HepG2 (cell line): ENCODE results near the gene PRKAR2B. TPM values are rescaled to one million over a fixed set of nuclear protein-coding genes. Genes with fewer than 3 reads are reported as not detected.

Experiments
- ATAC-seq: fragments of 200-7000 bp; cut with Tn5 transposase; 3 replicates; pipeline ENCODE4 v1.9.1; 2020; ENCODE audit warnings: mild to moderate bottlenecking, moderate library complexity
- BruUV-seq: library from RNA; stranded (reverse); fragments of 400-500 nt; replicated peaks from 2 replicates; lab custom pipeline; 2021; lab: Mats Ljungman, UMichigan
- CTCF ChIA-PET: fragments of 300-600 bp; formaldehyde crosslinking; extraction: SDS; loops from one replicate; lab custom pipeline; 2021; ENCODE audit warnings: low total read pairs, inconsistent platforms, low intra/inter-chr PET ratio; lab: Yijun Ruan, JAX
- POLR2A ChIA-PET: fragments of 350-600 bp; sonication (Branson Sonifier 250); formaldehyde crosslinking; loops from one replicate; lab custom pipeline; 2020; ENCODE audit warnings: antibody characterized with exemption, inconsistent platforms; lab: Yijun Ruan, JAX
- DNase-seq: peaks from one replicate; pipeline ENCODE4 v3.0.0-alpha.2; 2015; ENCODE audit warnings: low spot score
- FAIRE-seq: peaks from 3 replicates; lab custom pipeline; 2011; peaks lifted over from hg19 to GRCh38; lab: Jason Lieb, UNC
- H2AFZ ChIP-seq: one replicate; pipeline ENCODE4 v1.6.1; 2011; ENCODE audit warnings: low read length, inconsistent platforms
- H3K27ac ChIP-seq: fragments of 300-600 bp; 3 replicates; pipeline ENCODE4 v1.8.0; 2011; ENCODE audit warnings: mixed run types, mild to moderate bottlenecking, mixed read lengths, low read length, inconsistent platforms; ENCODE audit not compliant: insufficient read depth; ENCODE audit errors: extremely low read length
- H3K27me3 ChIP-seq, 2 experiments: fragments of 200-600 bp in 1 of 2; 2 replicates in 1 of 2; 3 replicates in 1 of 2; pipeline versions ENCODE4 v1.6.0 to v1.8.0; 2011; ENCODE audit warnings: low read length in 2 of 2, mild to moderate bottlenecking in 2 of 2, moderate library complexity in 2 of 2, inconsistent platforms in 1 of 2; ENCODE audit not compliant: insufficient read depth in 2 of 2, control insufficient read depth in 1 of 2
- H3K36me3 ChIP-seq, 2 experiments: fragments of 200-600 bp in 1 of 2; replicated peaks in 1 of 2; 2 replicates in 1 of 2; 3 replicates in 1 of 2; pipeline versions ENCODE4 v1.5.1 to v1.8.0; 2011; ENCODE audit warnings: low read length in 2 of 2, inconsistent platforms in 1 of 2; ENCODE audit not compliant: insufficient read depth in 2 of 2, control insufficient read depth in 1 of 2
- H3K4me1 ChIP-seq: 2 replicates; pipeline ENCODE4 v1.5.1; 2012; ENCODE audit warnings: low read length, inconsistent platforms; ENCODE audit not compliant: insufficient read depth
- H3K4me2 ChIP-seq: 2 replicates; pipeline ENCODE4 v1.6.0; 2011; ENCODE audit warnings: low read depth, low read length, inconsistent platforms
- H3K4me3 ChIP-seq, 3 experiments: fragments of 200-600 bp in 1 of 3; sonication (generic), shearing (Covaris generic) in 1 of 3; replicated peaks in 1 of 3; 2 replicates each; pipeline ENCODE4 v1.5.1; 2011 to 2016; ENCODE audit warnings: low read length in 3 of 3, inconsistent platforms in 2 of 3, low read depth in 2 of 3, mild to moderate bottlenecking in 2 of 3, control low read depth in 1 of 3, mixed read lengths in 1 of 3; ENCODE audit not compliant: insufficient read depth in 1 of 3
- H3K79me2 ChIP-seq: one replicate; pipeline ENCODE4 v1.6.1; 2011; ENCODE audit warnings: low read length, inconsistent platforms; ENCODE audit not compliant: insufficient read depth
- H3K9ac ChIP-seq: 2 replicates; pipeline ENCODE4 v1.6.0; 2011; ENCODE audit warnings: mild to moderate bottlenecking, low read depth, low read length, inconsistent platforms; ENCODE audit not compliant: insufficient read depth
- H3K9me3 ChIP-seq: 2 replicates; pipeline ENCODE4 v1.5.1; 2012; ENCODE audit warnings: mild to moderate bottlenecking, low read length
- H4K20me1 ChIP-seq: 2 replicates; pipeline ENCODE4 v1.6.0; 2011; ENCODE audit warnings: inconsistent platforms, mild to moderate bottlenecking, low read length, moderate library complexity; ENCODE audit not compliant: insufficient read depth
- MED13 ChIP-seq: sonication (generic); formaldehyde crosslinking; IDR thresholded peaks from 2 replicates; pipeline ENCODE4 v1.5.0; 2020; ENCODE audit warnings: missing genetic modification reagents
- PCBP2 ChIP-seq: fragments of 200-400 bp; formaldehyde crosslinking; optimal IDR thresholded peaks from 2 replicates; pipeline ENCODE3; 2018; ENCODE audit warnings: low read length, low read depth; ENCODE audit not compliant: poor library complexity, severe bottlenecking
- RBFOX2 ChIP-seq: fragments of 200-400 bp; formaldehyde crosslinking; IDR thresholded peaks from 2 replicates; pipeline ENCODE4 v1.6.1; 2017; ENCODE audit warnings: low read depth, mild to moderate bottlenecking, low read length
- RFX1 ChIP-seq: fragments of 450-650 bp; IDR thresholded peaks from 2 replicates; pipeline ENCODE4 v1.6.1; 2017
- SNRNP70 ChIP-seq: fragments of 200-400 bp; formaldehyde crosslinking; IDR thresholded peaks from 2 replicates; pipeline ENCODE4 v1.6.1; 2017; ENCODE audit warnings: mild to moderate bottlenecking, low read depth, low read length, moderate library complexity
- ZFP62 ChIP-seq: sonication (generic); formaldehyde crosslinking; IDR thresholded peaks from 2 replicates; pipeline ENCODE4 v1.4.0; 2020; ENCODE audit warnings: missing genetic modification reagents
- ZNF317 ChIP-seq: sonication (generic); formaldehyde crosslinking; IDR thresholded peaks from 2 replicates; pipeline ENCODE4 v1.5.0; 2020; ENCODE audit warnings: mild to moderate bottlenecking, missing genetic modification reagents
- ZNF503 ChIP-seq: sonication (generic); formaldehyde crosslinking; IDR thresholded peaks from 2 replicates; pipeline ENCODE4 v1.4.0; 2020; ENCODE audit warnings: missing genetic modification reagents
- ZNF562 ChIP-seq: sonication (generic); formaldehyde crosslinking; IDR thresholded peaks from 2 replicates; pipeline ENCODE4 v1.8.0; 2022; ENCODE audit warnings: missing genetic modification reagents, borderline replicate concordance
- ZNF724P ChIP-seq: sonication (generic); formaldehyde crosslinking; IDR thresholded peaks from 2 replicates; pipeline ENCODE4 v1.8.0; 2022; ENCODE audit warnings: missing genetic modification reagents, borderline replicate concordance
- ZNF792 ChIP-seq: IDR thresholded peaks from 2 replicates; pipeline ENCODE4 v1.6.1; 2016
- WGBS: methylation state at CpG from one replicate; pipeline ENCODE4 v1.1.6; 2017; ENCODE audit warnings: low lambda C conversion rate; 5-methylcytosine and 5-hydroxymethylcytosine counted together
- in situ Hi-C: cut with HindIII; loops from 2 replicates; pipeline ENCODE4 v1.10.0; 2017; ENCODE audit warnings: low pct_unique_long_range_greater_than_20kb; ENCODE audit not compliant: extremely low pct_ligation_motif_present
- intact Hi-C: fragments of 100-400 bp; cut with micrococcal nuclease; formaldehyde crosslinking; loops from one replicate; pipeline ENCODE4 v1.10.0; 2022; ENCODE audit not compliant: unreplicated experiment
- polyA plus RNA-seq, 8 experiments: library from polyadenylated mRNA; depleted of rRNA in 3 of 8; stranded (reverse) in 7 of 8; unstranded in 1 of 8; fragments of >200 nt; fragmentation: Illumina TruSeq in 4 of 8; extraction: Trizol in 4 of 8; gene quantifications; 2 replicates each; pipeline versions ENCODE4 v1.2.1 to v1.2.3, GENCODE V29; 2011 to 2016; ENCODE audit warnings: low read depth in 4 of 8, missing spikeins in 1 of 8, mixed read lengths in 1 of 8; ENCODE audit not compliant: insufficient read depth in 1 of 8
- total RNA-seq, 5 experiments: library from RNA; depleted of rRNA; stranded (reverse); fragments of >200 nt; fragmentation: Illumina TruSeq; extraction: Trizol; gene quantifications; 2 replicates each; pipeline ENCODE4 v1.2.3, GENCODE V29; 2016; ENCODE audit warnings: low read depth in 1 of 5
- TF ChIP-seq, protein P1 (sequence below): sonication (generic); formaldehyde crosslinking; IDR thresholded peaks from 2 replicates; pipeline ENCODE4 v1.4.0; 2020; ENCODE audit warnings: mild to moderate bottlenecking, missing genetic modification reagents

The PRKAR2B gene
- total and polyA plus RNA-seq, 2 of the 13 experiments (the other 11 are each of a cell fraction or from before 2014, with no cell fraction given): not detected

- 42% methylated on average over 6 of the region's 6 CpGs for WGBS
- no peak for FAIRE-seq
- no peak for ATAC-seq
- no peak for TF ChIP-seq MED13 (CRISPR knock-in tag)
- TF ChIP-seq RBFOX2: no peak
- TF ChIP-seq ZNF317 (CRISPR knock-in tag): no peak
- no peak for TF ChIP-seq ZNF792 (CRISPR knock-in tag)
- no peak for TF ChIP-seq ZFP62 (CRISPR knock-in tag)
- no peak for TF ChIP-seq SNRNP70
- TF ChIP-seq, protein P1, sequence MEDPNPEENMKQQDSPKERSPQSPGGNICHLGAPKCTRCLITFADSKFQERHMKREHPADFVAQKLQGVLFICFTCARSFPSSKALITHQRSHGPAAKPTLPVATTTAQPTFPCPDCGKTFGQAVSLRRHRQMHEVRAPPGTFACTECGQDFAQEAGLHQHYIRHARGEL (CRISPR knock-in tag): no peak
- TF ChIP-seq ZNF562 (CRISPR knock-in tag): no peak
- no peak for TF ChIP-seq ZNF724P (CRISPR knock-in tag)
- Histone ChIP-seq H3K27me3 (no peaks in the 10 kb centered on the region), H3K9me3 (no peaks in the 10 kb centered on the region), H3K4me3 (no peak overlapping the region), H3K36me3 (no peaks in the 10 kb centered on the region), H2AFZ (no peak overlapping the region), H3K27ac (no peak overlapping the region), H3K9ac (no peak overlapping the region), H3K79me2 (no peaks in the 10 kb centered on the region), H3K4me1 (no peaks in the 10 kb centered on the region), H4K20me1 (no peaks in the 10 kb centered on the region), H3K4me2 (no peak overlapping the region)
- no peak for DNase-seq
- no TSS peak for BruUV-seq
- intact Hi-C loops (no loop called here), in situ Hi-C loops (no loop called here)
- POLR2A ChIA-PET: no interaction called here
- CTCF ChIA-PET: no interaction called here
Observed at GRCh38 chr7:107012691-107013090, 31.8 kb upstream of the PRKAR2B start.

DNA sequence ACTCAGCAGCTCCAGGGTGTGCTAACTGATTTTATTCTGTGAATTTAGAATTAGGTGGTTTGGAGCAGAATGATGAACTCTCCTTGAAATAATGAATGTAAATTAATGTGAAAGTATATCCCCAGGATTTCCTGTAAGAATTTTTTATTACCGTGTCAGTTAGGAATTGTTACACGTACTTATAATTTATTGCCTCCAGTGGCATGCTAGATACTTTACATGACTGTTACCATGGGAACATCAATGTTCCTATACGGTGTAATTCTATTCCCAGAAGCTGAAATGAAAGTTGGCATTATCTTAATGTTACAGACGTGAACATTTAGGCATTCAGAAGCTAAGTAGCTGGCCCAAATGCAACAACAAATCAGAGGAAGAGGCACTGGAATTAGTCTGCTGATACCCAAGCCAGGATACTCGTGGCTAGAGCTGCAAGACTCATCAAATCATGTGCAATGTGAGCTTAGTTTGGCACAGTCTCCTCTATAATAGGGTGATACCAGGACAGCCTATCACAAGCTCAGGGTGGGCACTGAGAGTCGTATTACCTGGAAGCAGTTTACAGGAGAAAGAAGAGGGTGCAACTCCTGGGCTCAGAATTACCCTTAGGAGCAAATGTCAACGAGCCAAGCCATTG lies 30.0 kb upstream of the PRKAR2B start:
- Histone ChIP-seq H3K79me2 (no peaks in the 10 kb centered on the region), H3K4me2 (no peak overlapping the region), H3K36me3 (no peaks in the 10 kb centered on the region), H3K4me1 (no peaks in the 10 kb centered on the region), H3K9me3 (no peaks in the 10 kb centered on the region), H4K20me1 (no peaks in the 10 kb centered on the region), H3K4me3 (no peak overlapping the region), H3K9ac (no peak overlapping the region), H3K27ac (no peak overlapping the region), H2AFZ (no peak overlapping the region), H3K27me3 (no peaks in the 10 kb centered on the region)
- TF ChIP-seq ZFP62 (CRISPR knock-in tag) (no peak), ZNF503 (CRISPR knock-in tag) (no peak), PCBP2 (no peak), RFX1 (peak; percentile 8; the same call in 1 of the 2 replicates)
- BruUV-seq: no TSS peak
- ChIA-PET CTCF (no interaction called here), POLR2A (no interaction called here)
- 19% methylated on average over 7 of the region's 7 CpGs for WGBS
- intact Hi-C loops: no loop called here
- in situ Hi-C loops: no loop called here
- FAIRE-seq (no peak), DNase-seq (no peak), ATAC-seq (no peak)
